Loucy (cell line): Measurements from ENCODE around the gene ZNF770.
"Not testable (repeated sequence)": the region's sequence is repeated elsewhere in the genome, so short reads cannot be mapped to it uniquely, and the experiment has no call there.

Source experiments
- H2AFZ ChIP-seq: fragments of 200-600 bp; sonication (generic); 2 replicates; pipeline ENCODE4 v1.6.0; 2016; ENCODE audit warnings: antibody characterized with exemption, mild to moderate bottlenecking, low read length, moderate library complexity
- H3F3A ChIP-seq: fragments of 200-600 bp; 2 replicates; pipeline ENCODE4 v1.6.0; 2016; ENCODE audit warnings: antibody characterized with exemption, low read depth, mild to moderate bottlenecking
- H3K27me3 ChIP-seq: fragments of 200-600 bp; sonication (generic); 2 replicates; pipeline ENCODE4 v1.6.1; 2014; ENCODE audit warnings: low read length, mild to moderate bottlenecking; ENCODE audit not compliant: insufficient read depth, poor library complexity, severe bottlenecking
- H3K36me3 ChIP-seq: fragments of 200-600 bp; sonication (generic); 2 replicates; pipeline ENCODE4 v1.6.1; 2016; ENCODE audit warnings: low read length; ENCODE audit not compliant: insufficient read depth
- H3K4me1 ChIP-seq: fragments of 200-600 bp; sonication (generic); 2 replicates; pipeline ENCODE4 v1.5.1; 2014; ENCODE audit warnings: low read length, mild to moderate bottlenecking; ENCODE audit not compliant: insufficient read depth, poor library complexity, severe bottlenecking
- H3K4me2 ChIP-seq: fragments of 200-600 bp; sonication (generic); 2 replicates; pipeline ENCODE4 v1.6.0; 2014; ENCODE audit warnings: antibody characterized with exemption, low read length, low read depth, mild to moderate bottlenecking; ENCODE audit not compliant: poor library complexity, severe bottlenecking
- H3K4me3 ChIP-seq: fragments of 200-600 bp; sonication (generic); 2 replicates; pipeline ENCODE4 v1.5.1; 2014; ENCODE audit warnings: low read length, mild to moderate bottlenecking, mixed read lengths; ENCODE audit not compliant: poor library complexity, severe bottlenecking
- H3K79me2 ChIP-seq: fragments of 200-600 bp; sonication (generic); 2 replicates; pipeline ENCODE4 v1.6.1; 2014; ENCODE audit warnings: low read length; ENCODE audit not compliant: insufficient read depth
- H3K9ac ChIP-seq: fragments of 200-600 bp; sonication (generic); 2 replicates; pipeline ENCODE4 v1.6.0; 2014; ENCODE audit warnings: mild to moderate bottlenecking, low read depth, low read length, moderate library complexity; ENCODE audit not compliant: poor library complexity, severe bottlenecking
- H3K9me2 ChIP-seq: fragments of 200-600 bp; sonication (generic); replicated peaks from 2 replicates; pipeline ENCODE4 v1.6.1; 2016; ENCODE audit warnings: low read depth, low read length, mixed read lengths
- H3K9me3 ChIP-seq: fragments of 200-600 bp; sonication (generic); 2 replicates; pipeline ENCODE4 v1.6.1; 2014; ENCODE audit warnings: mild to moderate bottlenecking, antibody characterized with exemption, low read length, low read depth; ENCODE audit not compliant: insufficient read depth
- H4K20me1 ChIP-seq: fragments of 200-600 bp; sonication (generic); 2 replicates; pipeline ENCODE4 v1.6.0; 2014; ENCODE audit warnings: antibody characterized with exemption, low read length, mild to moderate bottlenecking; ENCODE audit not compliant: insufficient read depth, poor library complexity, severe bottlenecking
- CTCF ChIP-seq: fragments of 200-600 bp; sonication (generic); conservative IDR thresholded peaks from 2 replicates; pipeline ENCODE4 v1.5.1; 2014; ENCODE audit warnings: mild to moderate bottlenecking, antibody characterized with exemption, low read length
- EZH2phosphoT487 ChIP-seq: fragments of 200-600 bp; IDR thresholded peaks from 2 replicates; pipeline ENCODE4 v1.6.1; 2018; ENCODE audit warnings: antibody characterized with exemption, mild to moderate bottlenecking, moderate library complexity, borderline replicate concordance

The ZNF770 gene

GRCh38 chr15:34973512-34973911, 14.6 kb downstream of the ZNF770 start:
- Histone ChIP-seq H4K20me1 (peaks cover 9% of the 10 kb centered on the region), H3K4me1 (peaks cover 11% of the 10 kb centered on the region), H3K36me3 (no peaks in the 10 kb centered on the region), H3K4me3 (no peak overlapping the region), H3K27me3 (no peaks in the 10 kb centered on the region), H3K9ac (no peak overlapping the region), H2AFZ (no peak overlapping the region), H3F3A (no peaks in the 10 kb centered on the region; the same call in 1 of the 2 replicates), H3K4me2 (no peak overlapping the region), H3K9me3 (no peaks in the 10 kb centered on the region), H3K9me2 (no peaks in the 10 kb centered on the region), H3K79me2 (peaks cover 10% of the 10 kb centered on the region)
- TF ChIP-seq EZH2phosphoT487 (no peak), CTCF (no peak)

GRCh38 chr15:34970098-34970643, 17.9 kb downstream of the ZNF770 start:
- H3K27me3 ChIP-seq, H3K9me3 ChIP-seq: not testable (repeated sequence)

GRCh38 chr15:34969340-34970097, 18.6 kb downstream of the ZNF770 start, which contains the start of gene AQR:
Gene AQR (minus strand): TSS chr15:34969742. CDS start chr15:34969613, 129 bp downstream.
- Histone ChIP-seq H3K27me3 (no peaks in the 10 kb centered on the region), H3F3A (no peaks in the 10 kb centered on the region; the same call in 1 of the 2 replicates), H3K4me1 (peaks cover 39% of the 10 kb centered on the region), H3K9ac (peak within 1 kb of the TSS; percentile 86), H3K4me2 (peak within 1 kb of the TSS; percentile 78), H3K4me3 (peak within 1 kb of the TSS; percentile 89), H4K20me1 (peaks cover 45% of the 10 kb centered on the region), H3K36me3 (no peaks in the 10 kb centered on the region), H3K9me3 (no peaks in the 10 kb centered on the region), H2AFZ (peak within 1 kb of the TSS; percentile 93), H3K79me2 (peaks cover 49% of the 10 kb centered on the region), H3K9me2 (no peaks in the 10 kb centered on the region)
- TF ChIP-seq CTCF = peak; percentile 69
- TF ChIP-seq EZH2phosphoT487 = no peak

More at GRCh38 chr15:34970098-34970643, 17.9 kb downstream of the ZNF770 start:
- Histone ChIP-seq H2AFZ (peak overlapping the region; percentile 93), H3K79me2 (peaks cover 44% of the 10 kb centered on the region), H3K4me1 (peaks cover 34% of the 10 kb centered on the region), H3K9ac (peak overlapping the region; percentile 60), H4K20me1 (peaks cover 39% of the 10 kb centered on the region), H3K4me3 (peak overlapping the region; percentile 89), H3K4me2 (peak overlapping the region; percentile 72)
- H3K9me2 ChIP-seq, H3F3A ChIP-seq, H3K36me3 ChIP-seq: not testable (repeated sequence)
